Naive thymus-derived CD4-positive, alpha-beta T cell (primary cell): ENCODE data around the gene EMC10. TPM values are rescaled to one million over a fixed set of nuclear protein-coding genes. Genes with fewer than 3 reads are reported as not detected.
"Not testable (repeated sequence)": the region's sequence is repeated elsewhere in the genome, so short reads cannot be mapped to it uniquely, and the experiment has no call there.

ENCODE experiments used
- ATAC-seq: fragments of 150-1000 bp; cut with Tn5 transposase; 2 replicates; pipeline ENCODE4 v1.10.0; 2021; ENCODE audit warnings: mild to moderate bottlenecking, moderate library complexity
- CTCF ChIA-PET: fragments of 350-600 bp; sonication (Branson Sonifier 250); formaldehyde crosslinking; loops from one replicate; lab custom pipeline; 2021; ENCODE audit warnings: antibody characterized with exemption; lab: Charles Lee
- POLR2A ChIA-PET: fragments of 350-600 bp; sonication (Branson Sonifier 250); formaldehyde crosslinking; loops from one replicate; lab custom pipeline; 2021; ENCODE audit warnings: antibody characterized with exemption, inconsistent platforms; lab: Charles Lee
- DNase-seq, 9 donors: peaks; one replicate each; pipeline versions ENCODE4 v3.0.0 to v3.0.0-alpha.2; 2020 to 2022; ENCODE audit warnings: mixed read lengths in 1 of 9
- H3K27ac ChIP-seq: one replicate; pipeline ENCODE4 v1.7.0; 2013; ENCODE audit warnings: mild to moderate bottlenecking, low read depth, low read length, moderate library complexity
- H3K27me3 ChIP-seq, 2 donors: one replicate each; pipeline ENCODE4 v1.7.0; 2013; ENCODE audit warnings: low read length in 2 of 2, mild to moderate bottlenecking in 2 of 2, moderate library complexity in 2 of 2; ENCODE audit not compliant: control insufficient read depth in 2 of 2, insufficient read depth in 2 of 2
- H3K36me3 ChIP-seq, 3 experiments: 1 replicate in 2 of 3; 2 replicates in 1 of 3; pipeline ENCODE4 v1.7.0; 2013; ENCODE audit warnings: low read length in 3 of 3, mild to moderate bottlenecking in 3 of 3, moderate library complexity in 1 of 3; ENCODE audit not compliant: insufficient read depth in 3 of 3, control insufficient read depth in 2 of 3
- H3K4me1 ChIP-seq, 2 donors: one replicate each; pipeline ENCODE4 v1.7.0; 2013; ENCODE audit warnings: low read length in 2 of 2, mild to moderate bottlenecking in 2 of 2, moderate library complexity in 1 of 2; ENCODE audit not compliant: control insufficient read depth in 2 of 2, insufficient read depth in 2 of 2
- H3K4me3 ChIP-seq: 2 replicates; pipeline ENCODE4 v1.7.0; 2013; ENCODE audit warnings: mild to moderate bottlenecking, low read length
- H3K9me3 ChIP-seq, 3 experiments: 1 replicate in 2 of 3; 2 replicates in 1 of 3; pipeline ENCODE4 v1.7.0; 2013; ENCODE audit warnings: low read length in 3 of 3; ENCODE audit not compliant: control insufficient read depth in 2 of 3
- H3K27ac Mint-ChIP-seq, 9 donors: one replicate each; pipeline ENCODE4 v1.8.0; 2020 to 2022; ENCODE audit warnings: mixed read lengths in 9 of 9, mild to moderate bottlenecking in 8 of 9, moderate library complexity in 5 of 9, inconsistent platforms in 2 of 9
- H3K27me3 Mint-ChIP-seq, 5 donors: one replicate each; pipeline ENCODE4 v1.8.0; 2021 to 2022; ENCODE audit warnings: mixed read lengths in 5 of 5, mild to moderate bottlenecking in 1 of 5
- H3K36me3 Mint-ChIP-seq, 5 donors: one replicate each; pipeline ENCODE4 v1.8.0; 2020 to 2022; ENCODE audit warnings: mixed read lengths in 5 of 5, mild to moderate bottlenecking in 3 of 5, inconsistent platforms in 1 of 5
- H3K4me1 Mint-ChIP-seq, 7 donors: one replicate each; pipeline ENCODE4 v1.8.0; 2020 to 2022; ENCODE audit warnings: mixed read lengths in 7 of 7, mild to moderate bottlenecking in 3 of 7, inconsistent platforms in 1 of 7
- H3K4me3 Mint-ChIP-seq, 10 donors: one replicate each; pipeline ENCODE4 v1.8.0; 2020 to 2022; ENCODE audit warnings: mild to moderate bottlenecking in 10 of 10, mixed read lengths in 10 of 10, moderate library complexity in 6 of 10, inconsistent platforms in 2 of 10
- H3K9me3 Mint-ChIP-seq, 11 donors: one replicate each; pipeline ENCODE4 v1.8.0; 2020 to 2022; ENCODE audit warnings: mixed read lengths in 11 of 11, mild to moderate bottlenecking in 4 of 11, inconsistent platforms in 1 of 11, moderate library complexity in 1 of 11
- intact Hi-C, 2 donors: fragments of 100-400 bp; cut with micrococcal nuclease; formaldehyde crosslinking; loops; one replicate each; pipeline ENCODE4 v1.15.1; 2023
- polyA plus RNA-seq, 2 donors: library from polyadenylated mRNA; unstranded; fragments of 300-500 nt; fragmentation: Illumina TruSeq; gene quantifications; one replicate each; pipeline ENCODE4 v1.2.3, GENCODE V29; 2021
- total RNA-seq, 6 experiments: library from RNA in 5 of 6; stranded (reverse) in 5 of 6; gene quantifications; 1 replicate in 5 of 6; 2 replicates in 1 of 6; pipeline ENCODE4 v1.2.3 and lab custom pipeline; 2021 to 2026

Gene EMC10
- total and polyA plus RNA-seq, 7 experiments from 2014 or later: 8.7 to 95.2 (median 82.9) TPM

GRCh38 chr19:50468818-50469217 lies 7.5 kb upstream of the EMC10 start:
- no peaks in the 10 kb centered on the region for H3K4me1 Mint-ChIP-seq
- Histone ChIP-seq H3K4me1 (no peaks in the 10 kb centered on the region), H3K9me3 (no peaks in the 10 kb centered on the region), H3K27me3 (no peaks in the 10 kb centered on the region), H3K36me3 (no peaks in the 10 kb centered on the region), H3K27ac (no peak overlapping the region), H3K4me3 (no peak overlapping the region)
- no peak for ATAC-seq
- peak overlapping the region in 1 of 9 donors; percentile 51 for H3K27ac Mint-ChIP-seq
- H3K4me3 Mint-ChIP-seq: no peak overlapping the region
- intact Hi-C loops: no loop called here
- H3K27me3 Mint-ChIP-seq: peaks cover 0 to 23% (median 0%) of the 10 kb centered on the region in 5 donors
- CTCF ChIA-PET: no interaction called here
- POLR2A ChIA-PET: no interaction called here
- DNase-seq: no peak
- no peaks in the 10 kb centered on the region for H3K36me3 Mint-ChIP-seq
- no peaks in the 10 kb centered on the region for H3K9me3 Mint-ChIP-seq

DNA sequence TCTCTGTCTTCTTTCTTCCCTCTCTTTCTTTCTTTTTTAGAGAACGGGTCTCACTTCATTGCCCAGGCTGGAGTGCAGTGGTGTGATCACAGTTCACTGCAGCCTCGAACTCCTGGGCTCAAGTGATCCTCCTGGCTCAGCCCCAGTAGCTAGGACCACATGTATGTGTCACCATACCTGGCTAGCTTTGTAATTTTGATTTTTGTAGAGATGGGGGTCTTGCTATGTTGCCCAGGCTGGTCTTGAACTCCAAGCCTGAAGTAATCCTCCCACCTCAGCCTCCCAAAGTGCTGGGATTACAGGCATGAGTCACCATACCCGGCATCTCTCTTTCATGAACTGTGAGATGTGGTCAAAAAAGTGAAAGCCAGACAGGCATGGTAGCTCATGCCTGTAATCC lies 3.0 kb upstream of the EMC10 start:
- peaks cover 13 to 14% of the 10 kb centered on the region in 2 donors for H3K4me1 ChIP-seq
- H3K36me3 Mint-ChIP-seq, ATAC-seq, H3K27ac ChIP-seq, intact Hi-C loops, POLR2A ChIA-PET, H3K27me3 ChIP-seq, H3K4me3 ChIP-seq, DNase-seq, H3K9me3 ChIP-seq: not testable (repeated sequence)
- CTCF ChIA-PET: interaction anchor here (0.6 kb wide), 1 partner anchor 338 kb away, joined by 3 read pairs; no protein-coding TSS in a partner anchor
- peaks cover 0 to 10% (median 0%) of the 10 kb centered on the region in 11 donors for H3K9me3 Mint-ChIP-seq
- peak overlapping the region in 1 of 10 donors; percentile 21 for H3K4me3 Mint-ChIP-seq
- H3K27me3 Mint-ChIP-seq: peaks cover 0 to 11% (median 0%) of the 10 kb centered on the region in 5 donors
- peaks cover 16 to 23% (median 20%) of the 10 kb centered on the region in 7 donors for H3K4me1 Mint-ChIP-seq
- peak overlapping the region in 1 of 9 donors; percentile 2 for H3K27ac Mint-ChIP-seq
- H3K36me3 ChIP-seq: peaks cover 0 to 11% (median 0%) of the 10 kb centered on the region in 3 experiments

GRCh38 chr19:50475101-50475568 lies 1.2 kb upstream of the EMC10 start:
- Histone ChIP-seq H3K4me1 (peaks cover 14 to 19% of the 10 kb centered on the region in 2 donors), H3K9me3 (no peaks in the 10 kb centered on the region), H3K27me3 (no peaks in the 10 kb centered on the region), H3K4me3 (no peak overlapping the region), H3K36me3 (peaks cover 0 to 27% (median 0%) of the 10 kb centered on the region in 3 experiments), H3K27ac (no peak overlapping the region)
- DNase-seq: no peak
- Mint-ChIP-seq H3K27me3 (no peaks in the 10 kb centered on the region), H3K4me1 (peaks cover 21 to 29% (median 27%) of the 10 kb centered on the region in 7 donors), H3K4me3 (peak overlapping the region; percentile 41 to 99 (median 79)), H3K9me3 (peaks cover 0 to 10% (median 0%) of the 10 kb centered on the region in 11 donors), H3K27ac (peak overlapping the region; percentile 53 to 97 (median 95)), H3K36me3 (peaks cover 3 to 11% (median 8%) of the 10 kb centered on the region in 5 donors)
- POLR2A ChIA-PET: interaction anchor here (1.0 kb wide), 1 partner anchor 36 kb away, joined by 5 read pairs; the partner anchor contains the start of gene JOSD2
- no peak for ATAC-seq
- CTCF ChIA-PET: no interaction called here
- intact Hi-C loops: no loop called here

GRCh38 chr19:50475736-50476223 lies 527 bp upstream of the EMC10 start:
- CTCF ChIA-PET: no interaction called here
- POLR2A ChIA-PET: interaction anchor here (0.6 kb wide), 1 partner anchor 35 kb away, joined by 3 read pairs; the partner anchor contains the start of gene JOSD2
- peaks cover 0 to 34% (median 0%) of the 10 kb centered on the region in 3 experiments for H3K36me3 ChIP-seq
- Mint-ChIP-seq H3K27ac (peak overlapping the region; percentile 88 to 98 (median 96)), H3K27me3 (no peaks in the 10 kb centered on the region), H3K36me3 (peaks cover 3 to 11% (median 8%) of the 10 kb centered on the region in 5 donors), H3K4me1 (peaks cover 21 to 31% (median 27%) of the 10 kb centered on the region in 7 donors), H3K4me3 (peak overlapping the region; percentile 94 to 99 (median 98)), H3K9me3 (peaks cover 0 to 10% (median 0%) of the 10 kb centered on the region in 11 donors)
- no peaks in the 10 kb centered on the region for H3K27me3 ChIP-seq
- H3K4me1 ChIP-seq: peaks cover 14 to 19% of the 10 kb centered on the region in 2 donors
- intact Hi-C loops: loop anchor here (1.0 kb wide), 9 partner anchors 36 to 450 kb away; partner anchors contain the start of genes JOSD2 (in 2 of the 2), KCNC3 (in 1 of the 2), NR1H2 (in 1 of the 2) and POLD1 (in 1 of the 2)
- ATAC-seq (no peak), DNase-seq (peak in 1 of 9 donors; percentile 6)
- peak overlapping the region; percentile 96 for H3K4me3 ChIP-seq
- no peaks in the 10 kb centered on the region for H3K9me3 ChIP-seq
- peak overlapping the region; percentile 16 for H3K27ac ChIP-seq

- CTCF ChIA-PET: no interaction called here
Measured at GRCh38 chr19:50476907-50477238, 566 bp downstream of the EMC10 start.

GRCh38 chr19:50477751-50478515 lies 1.6 kb downstream of the EMC10 start:
- H3K27me3 Mint-ChIP-seq: no peaks in the 10 kb centered on the region
- CTCF ChIA-PET: no interaction called here
- POLR2A ChIA-PET: interaction anchor here (0.5 to 1.2 kb wide), 4 partner anchors 12 to 102 kb away, joined by 3 to 7 read pairs (median 4); partner anchors contain the start of genes JOSD2 and NR1H2
- ATAC-seq (no peak), DNase-seq (no peak)
- H3K27ac ChIP-seq: peak overlapping the region; percentile 96
- intact Hi-C loops: no loop called here
- H3K4me1 Mint-ChIP-seq: peaks cover 21 to 37% (median 27%) of the 10 kb centered on the region in 7 donors
- H3K36me3 ChIP-seq: peaks cover 0 to 54% (median 0%) of the 10 kb centered on the region in 3 experiments
- no peaks in the 10 kb centered on the region for H3K27me3 ChIP-seq
- peak overlapping the region; percentile 96 for H3K4me3 ChIP-seq
- peak overlapping the region; percentile 49 to 98 (median 95) for H3K27ac Mint-ChIP-seq
- H3K4me3 Mint-ChIP-seq: peak overlapping the region; percentile 94 to 99 (median 98)
- peaks cover 0 to 13% (median 0%) of the 10 kb centered on the region in 11 donors for H3K9me3 Mint-ChIP-seq
- no peaks in the 10 kb centered on the region for H3K9me3 ChIP-seq
- H3K4me1 ChIP-seq: peaks cover 14 to 19% of the 10 kb centered on the region in 2 donors
- peaks cover 3 to 15% (median 8%) of the 10 kb centered on the region in 5 donors for H3K36me3 Mint-ChIP-seq

More at GRCh38 chr19:50476907-50477238, 566 bp downstream of the EMC10 start:
- DNase-seq: no peak
- ATAC-seq: no peak
- Histone ChIP-seq H3K9me3 (no peaks in the 10 kb centered on the region), H3K27ac (peak overlapping the region; percentile 96), H3K36me3 (peaks cover 0 to 45% (median 0%) of the 10 kb centered on the region in 3 experiments), H3K4me1 (peaks cover 14 to 19% of the 10 kb centered on the region in 2 donors), H3K4me3 (peak overlapping the region; percentile 96), H3K27me3 (no peaks in the 10 kb centered on the region)
- POLR2A ChIA-PET: interaction anchor here (0.5 to 0.8 kb wide), 4 partner anchors 33 to 120 kb away, joined by 3 read pairs; no protein-coding TSS in a partner anchor
- Mint-ChIP-seq H3K27ac (peak overlapping the region; percentile 88 to 98 (median 96)), H3K36me3 (peaks cover 3 to 11% (median 8%) of the 10 kb centered on the region in 5 donors), H3K9me3 (peaks cover 0 to 13% (median 0%) of the 10 kb centered on the region in 11 donors), H3K27me3 (no peaks in the 10 kb centered on the region), H3K4me1 (peaks cover 21 to 36% (median 27%) of the 10 kb centered on the region in 7 donors), H3K4me3 (peak overlapping the region; percentile 94 to 99 (median 98))
- intact Hi-C loops: loop anchor here (1.0 kb wide), 9 partner anchors 34 to 452 kb away; partner anchors contain the start of genes JOSD2 (in 2 of the 2), KCNC3 (in 1 of the 2), NR1H2 (in 1 of the 2) and POLD1 (in 1 of the 2)
